ENCODE data around the gene CES1. TPM values are rescaled to one million over a fixed set of nuclear protein-coding genes. Genes with fewer than 3 reads are reported as not detected.
"Not testable (repeated sequence)": the region's sequence is repeated elsewhere in the genome, so short reads cannot be mapped to it uniquely, and the experiment has no call there.

Gene CES1
- total and polyA plus RNA-seq, 2 donors: 2.1 to 16.6 TPM

DNA sequence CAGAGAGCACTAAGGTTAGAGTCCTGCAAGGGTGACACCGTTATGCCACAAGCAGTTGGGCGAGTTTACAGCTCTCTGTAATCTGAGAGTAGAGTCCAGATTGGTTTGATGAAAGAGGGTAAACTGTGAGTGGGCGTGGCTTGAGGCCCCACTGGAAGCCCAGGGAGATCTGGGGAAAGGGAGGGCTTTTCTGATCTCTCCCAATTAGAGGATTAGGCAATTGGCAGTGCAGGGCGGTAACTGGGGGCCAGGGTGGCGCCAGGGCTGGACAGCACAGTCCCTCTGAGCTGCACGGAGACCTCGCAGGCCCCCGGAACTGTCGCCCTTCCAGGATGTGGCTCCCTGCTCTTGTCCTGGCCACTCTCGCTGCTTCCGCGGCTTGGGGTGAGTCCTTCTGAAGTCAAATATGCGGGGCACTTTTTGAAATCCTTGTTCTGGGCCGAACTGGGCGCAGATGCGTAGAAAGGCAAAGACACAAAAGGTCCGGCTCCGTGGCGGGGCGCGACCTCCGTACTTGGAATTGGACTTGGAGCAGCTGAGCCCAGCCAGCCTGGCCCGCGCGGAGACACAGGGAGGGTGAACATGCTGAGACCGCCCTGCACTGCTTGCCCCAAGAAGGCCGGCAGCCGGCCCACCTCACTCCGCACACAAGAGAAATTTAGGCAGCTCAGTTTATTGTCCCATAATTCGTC, 72.4 kb downstream of the CES1 start:
- Histone ChIP-seq H3K27ac (ENCODE audit: low read depth in 1 of 2, low read length in 1 of 2) (no peak overlapping the region), H3K36me3 (ENCODE audit: control insufficient read depth in 2 of 2, insufficient read depth in 2 of 2, low read length in 1 of 2) (no peaks in the 10 kb centered on the region), H3K4me3 (ENCODE audit: low read length in 2 of 2) (no peak overlapping the region), H3K9me3 (ENCODE audit: control insufficient read depth in 2 of 2, insufficient read depth in 1 of 2, low read length in 1 of 2) (no peaks in the 10 kb centered on the region), H3K27me3 (ENCODE audit: control insufficient read depth in 2 of 2, insufficient read depth in 1 of 2, low read length in 1 of 2) (peaks cover 0 to 8% of the 10 kb centered on the region in 2 donors), H3K4me1 (ENCODE audit: control insufficient read depth in 2 of 2, insufficient read depth in 2 of 2, low read length in 2 of 2) (no peaks in the 10 kb centered on the region)
- DNase-seq (ENCODE audit: low read depth in 6 of 9, low spot score in 9 of 9): no peak
- WGBS: 37% methylated on average over 30 of the region's 30 CpGs

DNA sequence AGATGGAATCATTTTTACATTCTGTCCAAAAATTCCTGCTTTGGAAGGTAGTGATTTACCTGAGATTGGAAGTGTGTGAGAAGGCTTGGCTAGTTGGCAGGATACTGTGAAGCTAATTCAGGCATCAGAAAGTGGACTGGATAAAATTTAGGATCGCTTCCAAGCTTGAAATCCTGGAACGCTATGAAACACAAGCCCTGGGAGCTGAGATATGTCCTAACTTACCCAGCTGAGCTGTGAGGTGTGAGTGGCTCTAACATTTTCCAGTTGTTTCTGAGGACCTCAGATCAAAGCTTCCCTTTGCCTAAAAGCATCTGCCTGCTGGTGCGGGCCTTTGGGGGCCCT, 73.0 kb downstream of the CES1 start:
- 74% methylated on average over 3 of the region's 3 CpGs for WGBS
- H3K27ac ChIP-seq (ENCODE audit: low read depth in 1 of 2, low read length in 1 of 2); H3K4me3 ChIP-seq (ENCODE audit: low read length in 2 of 2); H3K4me1 ChIP-seq (ENCODE audit: control insufficient read depth in 2 of 2, insufficient read depth in 2 of 2, low read length in 2 of 2); H3K9me3 ChIP-seq (ENCODE audit: control insufficient read depth in 2 of 2, insufficient read depth in 1 of 2, low read length in 1 of 2); H3K36me3 ChIP-seq (ENCODE audit: control insufficient read depth in 2 of 2, insufficient read depth in 2 of 2, low read length in 1 of 2); DNase-seq (ENCODE audit: low read depth in 6 of 9, low spot score in 9 of 9); H3K27me3 ChIP-seq (ENCODE audit: control insufficient read depth in 2 of 2, insufficient read depth in 1 of 2, low read length in 1 of 2): not testable (repeated sequence)

DNA sequence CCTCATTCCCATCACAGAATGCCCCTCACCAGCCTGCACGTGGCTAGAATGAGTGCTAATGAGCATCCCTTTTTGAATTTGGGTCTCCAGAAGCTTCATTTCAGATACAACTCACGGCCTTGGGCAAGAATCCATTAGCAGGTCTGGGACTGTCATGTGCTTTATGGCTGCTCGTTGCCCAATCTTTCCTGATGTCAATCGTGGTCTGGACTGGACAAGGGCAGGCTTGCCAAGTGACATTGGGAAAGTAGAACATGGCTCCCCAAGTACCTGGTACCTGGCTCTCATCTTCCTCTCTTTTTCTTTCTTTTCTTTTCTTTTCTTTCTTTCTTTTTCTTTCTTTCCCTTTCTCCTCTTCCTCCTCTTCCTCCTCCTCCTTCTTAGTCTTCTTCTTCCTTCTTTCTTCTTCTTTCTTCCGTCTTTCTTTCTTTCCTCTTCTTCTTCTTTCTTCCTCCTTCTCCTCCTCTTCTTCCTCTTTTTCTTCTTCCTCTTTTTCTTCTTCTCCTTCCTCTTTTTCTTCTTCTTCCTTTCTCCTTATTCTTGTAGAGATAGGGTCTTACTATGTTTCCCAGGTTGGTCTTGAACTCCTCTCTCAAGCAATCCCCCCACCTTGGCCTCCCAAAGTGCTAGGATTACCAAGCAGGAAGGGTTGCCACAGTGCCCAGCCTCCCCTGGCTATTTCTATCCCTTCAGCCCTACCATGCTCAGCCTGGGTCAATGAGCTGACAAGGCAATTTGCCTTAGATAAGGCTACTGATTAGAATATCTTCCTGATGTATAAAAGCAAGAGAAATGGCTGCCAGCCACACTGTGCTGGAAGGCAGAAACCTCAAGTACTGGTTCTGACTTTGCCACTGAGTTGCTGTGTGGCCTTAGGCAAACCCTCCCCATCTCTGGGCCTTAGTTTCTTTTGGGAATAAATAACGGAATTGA, 75.0 kb downstream of the CES1 start:
- not testable (repeated sequence) for H3K36me3 ChIP-seq (ENCODE audit: control insufficient read depth in 2 of 2, insufficient read depth in 2 of 2, low read length in 1 of 2); H3K9me3 ChIP-seq (ENCODE audit: control insufficient read depth in 2 of 2, insufficient read depth in 1 of 2, low read length in 1 of 2); H3K4me3 ChIP-seq (ENCODE audit: low read length in 2 of 2); H3K4me1 ChIP-seq (ENCODE audit: control insufficient read depth in 2 of 2, insufficient read depth in 2 of 2, low read length in 2 of 2); H3K27me3 ChIP-seq (ENCODE audit: control insufficient read depth in 2 of 2, insufficient read depth in 1 of 2, low read length in 1 of 2); DNase-seq (ENCODE audit: low read depth in 6 of 9, low spot score in 9 of 9); H3K27ac ChIP-seq (ENCODE audit: low read depth in 1 of 2, low read length in 1 of 2)
- 61% methylated on average over 6 of the region's 6 CpGs for WGBS

DNA sequence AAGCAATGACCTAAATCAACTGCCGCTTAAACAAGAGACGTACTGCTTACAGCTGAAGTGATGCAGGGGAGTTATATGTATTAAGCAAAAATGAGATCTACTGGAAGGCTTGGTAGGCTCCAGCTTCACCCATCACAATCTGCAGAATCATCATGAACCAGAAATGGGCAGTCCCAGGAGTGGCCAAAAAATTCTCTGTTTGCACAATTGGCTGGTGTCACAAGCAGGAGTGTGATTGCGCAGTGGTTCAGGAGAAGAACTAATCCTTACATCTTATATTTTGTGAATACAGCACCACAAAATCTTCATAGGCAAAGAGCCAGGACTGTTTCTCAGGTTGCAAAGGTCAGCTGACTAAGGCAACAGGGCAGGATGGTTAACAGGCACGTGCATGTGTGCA, 75.9 kb downstream of the CES1 start:
- no peak for DNase-seq (ENCODE audit: low read depth in 6 of 9, low spot score in 9 of 9)
- no peak overlapping the region for H3K4me3 ChIP-seq (ENCODE audit: low read length in 2 of 2)
- H3K9me3 ChIP-seq (ENCODE audit: control insufficient read depth in 2 of 2, insufficient read depth in 1 of 2, low read length in 1 of 2): no peaks in the 10 kb centered on the region
- H3K27me3 ChIP-seq (ENCODE audit: control insufficient read depth in 2 of 2, insufficient read depth in 1 of 2, low read length in 1 of 2): peaks cover 0 to 8% of the 10 kb centered on the region in 2 donors
- 94% methylated on average over 4 of the region's 4 CpGs for WGBS
- H3K27ac ChIP-seq (ENCODE audit: low read depth in 1 of 2, low read length in 1 of 2): no peak overlapping the region
- H3K4me1 ChIP-seq (ENCODE audit: control insufficient read depth in 2 of 2, insufficient read depth in 2 of 2, low read length in 2 of 2): no peaks in the 10 kb centered on the region
- no peaks in the 10 kb centered on the region for H3K36me3 ChIP-seq (ENCODE audit: control insufficient read depth in 2 of 2, insufficient read depth in 2 of 2, low read length in 1 of 2)

DNA sequence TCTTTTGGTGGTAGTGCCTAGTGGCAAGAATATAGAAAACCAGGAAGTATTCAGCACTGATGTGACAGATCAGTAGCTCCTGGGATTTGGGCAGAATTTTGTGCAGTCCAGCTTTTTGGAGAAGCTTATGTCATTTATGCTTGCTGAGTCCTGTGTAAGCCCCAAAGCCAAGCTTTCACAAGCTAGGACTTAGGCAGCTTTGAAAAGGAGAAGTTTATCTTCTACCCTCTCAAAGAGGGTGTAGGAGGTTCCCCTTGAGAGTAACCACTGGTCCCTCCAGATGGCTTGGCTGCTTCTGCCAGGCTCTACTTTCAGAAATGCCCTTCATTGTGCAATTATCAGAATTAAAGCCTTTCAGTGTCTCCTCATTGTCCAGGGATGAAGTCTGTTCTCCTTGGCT, 78.8 kb downstream of the CES1 start:
- Histone ChIP-seq H3K27ac (ENCODE audit: low read depth in 1 of 2, low read length in 1 of 2) (no peak overlapping the region), H3K4me1 (ENCODE audit: control insufficient read depth in 2 of 2, insufficient read depth in 2 of 2, low read length in 2 of 2) (no peaks in the 10 kb centered on the region)
- DNase-seq (ENCODE audit: low read depth in 6 of 9, low spot score in 9 of 9): no peak

DNA sequence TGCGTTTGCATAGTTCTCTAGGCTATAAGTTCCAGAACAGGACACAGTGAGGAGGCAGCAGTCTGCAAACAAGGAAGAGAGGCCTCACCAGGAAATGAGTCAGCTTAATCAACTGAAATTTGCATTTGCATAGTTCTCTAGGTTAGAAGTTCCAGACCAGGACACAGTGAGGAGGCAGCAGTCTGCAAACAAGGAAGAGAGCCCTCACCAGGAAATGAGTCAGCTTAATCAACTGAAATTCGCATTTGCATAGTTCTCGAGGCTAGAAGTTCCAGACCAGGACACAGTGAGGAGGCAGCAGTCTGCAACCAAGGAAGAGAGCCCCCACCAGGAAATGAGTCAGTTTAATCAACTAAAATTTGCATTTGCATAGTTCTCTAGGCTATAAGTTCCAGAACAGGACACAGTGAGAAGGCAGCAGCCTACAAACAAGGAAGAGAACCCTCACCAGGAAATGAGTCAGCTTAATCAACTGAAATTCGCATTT, 79.7 kb downstream of the CES1 start:
- not testable (repeated sequence) for H3K27me3 ChIP-seq (ENCODE audit: control insufficient read depth in 2 of 2, insufficient read depth in 1 of 2, low read length in 1 of 2); H3K9me3 ChIP-seq (ENCODE audit: control insufficient read depth in 2 of 2, insufficient read depth in 1 of 2, low read length in 1 of 2); DNase-seq (ENCODE audit: low read depth in 6 of 9, low spot score in 9 of 9); H3K4me1 ChIP-seq (ENCODE audit: control insufficient read depth in 2 of 2, insufficient read depth in 2 of 2, low read length in 2 of 2); H3K36me3 ChIP-seq (ENCODE audit: control insufficient read depth in 2 of 2, insufficient read depth in 2 of 2, low read length in 1 of 2); H3K4me3 ChIP-seq (ENCODE audit: low read length in 2 of 2); H3K27ac ChIP-seq (ENCODE audit: low read depth in 1 of 2, low read length in 1 of 2)
- 56% methylated on average over 4 of the region's 4 CpGs for WGBS

More for the DNA sequence above, 78.8 kb downstream of the CES1 start:
- Histone ChIP-seq H3K27me3 (ENCODE audit: control insufficient read depth in 2 of 2, insufficient read depth in 1 of 2, low read length in 1 of 2) (no peaks in the 10 kb centered on the region), H3K9me3 (ENCODE audit: control insufficient read depth in 2 of 2, insufficient read depth in 1 of 2, low read length in 1 of 2) (no peaks in the 10 kb centered on the region), H3K4me3 (ENCODE audit: low read length in 2 of 2) (no peak overlapping the region), H3K36me3 (ENCODE audit: control insufficient read depth in 2 of 2, insufficient read depth in 2 of 2, low read length in 1 of 2) (no peaks in the 10 kb centered on the region)

Other genes starting within 250 kb of the CES1 start
- gene SLC6A2, start 177.1 kb downstream of the CES1 start, total RNA-seq: 0.14 TPM
- gene SLC6A2, start 177.1 kb downstream of the CES1 start, polyA plus RNA-seq: 0.25 TPM
- gene CES5A, start 42.3 kb upstream of the CES1 start, total RNA-seq: 0.09 TPM
- gene CES5A, start 42.3 kb upstream of the CES1 start, polyA plus RNA-seq: 1.1 TPM

All from thymus (tissue), 11 donors.